ENCODE data around the gene PURA.

GRCh38 chr5:140168371-140168770, 54.5 kb downstream of the PURA start:
- TF ChIP-seq CTCF (IDR thresholded peaks at IDR 0.05; ENCODE audit: low read depth, low read length, poor library complexity, severe bottlenecking): no peak
- TF ChIP-seq EZH2phosphoT487 (IDR thresholded peaks at IDR 0.05; ENCODE audit: borderline replicate concordance, low read length): no peak

Measured in DOHH2 (cell line).